ENCODE results near the gene TDRD9.

The TDRD9 gene

DNA sequence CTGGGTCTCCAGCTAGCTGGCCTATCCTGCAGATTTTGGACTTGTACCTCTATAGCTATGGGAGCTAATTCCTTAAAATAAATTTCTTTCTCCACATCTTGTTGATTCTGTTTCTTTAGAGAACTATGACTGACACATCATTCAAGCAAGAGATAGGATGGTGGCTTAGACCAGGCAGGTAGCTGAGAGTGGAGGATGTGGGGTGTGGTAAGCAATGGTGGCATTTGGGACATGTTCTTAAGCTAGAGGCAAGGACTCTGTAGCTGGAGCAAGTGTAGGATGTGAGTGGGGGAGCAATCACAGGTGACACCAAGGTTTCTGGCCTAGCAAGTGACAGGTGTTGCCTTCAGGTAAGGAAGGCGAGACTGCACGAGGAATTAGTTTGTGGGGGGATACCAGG is 6.8 kb downstream of the TDRD9 start:
- TF ChIP-seq POLR2AphosphoS5 (IDR thresholded peaks at IDR 0.05; ENCODE audit: low read depth, low read length) = no peak
- no peak for TF ChIP-seq TAF1 (IDR thresholded peaks at IDR 0.05; ENCODE audit: low read depth, low read length)
- TF ChIP-seq SPI1 (IDR thresholded peaks at IDR 0.05; ENCODE audit: low read depth, low read length) = no peak
- TF ChIP-seq POU2F2 (IDR thresholded peaks at IDR 0.05; ENCODE audit: low read depth, low read length) = no peak
- no peak for TF ChIP-seq POLR2A (IDR thresholded peaks at IDR 0.05; ENCODE audit: low read depth, low read length)
- TF ChIP-seq PAX5 (IDR thresholded peaks at IDR 0.05; ENCODE audit: insufficient read depth, low read length, severe bottlenecking) = no peak
- FAIRE-seq = no peak
- no peak for DNase-seq (ENCODE audit: insufficient read length, low spot score)

DNA sequence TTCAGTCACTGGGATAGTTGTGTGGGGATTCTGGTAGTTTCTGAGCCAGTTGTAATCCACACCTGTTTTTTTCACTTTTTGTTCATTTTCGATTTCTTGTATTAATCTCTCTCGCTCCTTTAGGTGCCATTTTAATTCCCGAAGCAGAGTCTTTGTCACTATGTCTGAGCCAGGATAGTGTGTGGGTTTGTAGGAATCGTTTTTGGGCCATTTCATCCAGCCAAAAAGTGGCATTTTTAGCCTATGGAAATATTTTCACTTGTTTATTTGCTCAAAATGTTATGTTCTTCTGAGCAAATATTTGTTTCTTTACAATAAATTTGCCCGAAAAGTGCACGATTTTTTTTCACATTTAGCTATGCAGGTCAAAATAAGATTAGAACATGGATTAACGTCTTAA is 13.2 kb downstream of the TDRD9 start:
- no peak for FAIRE-seq

GRCh38 chr14:103941973-103942736 is 13.9 kb downstream of the TDRD9 start, which contains the start of gene RD3L:
RD3L (minus strand) TSS chr14:103942529; CDS start chr14:103941695, 834 bp downstream.
- TF ChIP-seq POLR2A (IDR thresholded peaks at IDR 0.05; ENCODE audit: low read depth, low read length) = no peak
- TF ChIP-seq TAF1 (IDR thresholded peaks at IDR 0.05; ENCODE audit: low read depth, low read length) = no peak
- no peak for TF ChIP-seq PAX5 (IDR thresholded peaks at IDR 0.05; ENCODE audit: insufficient read depth, low read length, severe bottlenecking)
- no peak for TF ChIP-seq SPI1 (IDR thresholded peaks at IDR 0.05; ENCODE audit: low read depth, low read length)
- no peak for TF ChIP-seq POLR2AphosphoS5 (IDR thresholded peaks at IDR 0.05; ENCODE audit: low read depth, low read length)
- TF ChIP-seq POU2F2 (IDR thresholded peaks at IDR 0.05; ENCODE audit: low read depth, low read length) = no peak

More for the DNA sequence above, 13.2 kb downstream of the TDRD9 start:
- no peak for TF ChIP-seq POLR2AphosphoS5 (IDR thresholded peaks at IDR 0.05; ENCODE audit: low read depth, low read length)
- no peak for TF ChIP-seq POU2F2 (IDR thresholded peaks at IDR 0.05; ENCODE audit: low read depth, low read length)
- TF ChIP-seq SPI1 (IDR thresholded peaks at IDR 0.05; ENCODE audit: low read depth, low read length) = no peak
- TF ChIP-seq PAX5 (IDR thresholded peaks at IDR 0.05; ENCODE audit: insufficient read depth, low read length, severe bottlenecking) = no peak
- no peak for DNase-seq (ENCODE audit: insufficient read length, low spot score)

DNA sequence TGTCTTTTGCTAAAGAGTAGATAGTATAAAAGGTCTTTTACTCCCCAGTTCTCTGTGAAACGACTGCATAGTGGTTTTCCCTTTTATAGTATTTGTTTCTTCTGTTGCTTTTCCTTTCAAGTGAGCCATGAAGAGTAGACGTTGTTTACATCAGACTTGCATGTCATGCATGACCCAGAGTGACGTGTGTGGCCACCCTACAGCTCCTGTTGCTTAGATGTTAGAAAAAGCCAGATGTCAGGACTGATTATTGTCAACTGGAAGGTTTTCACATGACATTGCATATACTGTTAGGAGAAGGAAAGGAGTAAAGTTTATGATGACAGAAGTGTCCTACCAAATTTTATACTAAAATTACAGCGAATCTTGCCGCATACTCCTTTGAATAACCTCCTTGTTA is 15.4 kb downstream of the TDRD9 start:
- TF ChIP-seq POLR2AphosphoS5 (IDR thresholded peaks at IDR 0.05; ENCODE audit: low read depth, low read length) = no peak
- no peak for TF ChIP-seq POU2F2 (IDR thresholded peaks at IDR 0.05; ENCODE audit: low read depth, low read length)
- no peak for TF ChIP-seq TAF1 (IDR thresholded peaks at IDR 0.05; ENCODE audit: low read depth, low read length)
- TF ChIP-seq POLR2A (IDR thresholded peaks at IDR 0.05; ENCODE audit: low read depth, low read length) = no peak
- no peak for TF ChIP-seq SPI1 (IDR thresholded peaks at IDR 0.05; ENCODE audit: low read depth, low read length)
- TF ChIP-seq PAX5 (IDR thresholded peaks at IDR 0.05; ENCODE audit: insufficient read depth, low read length, severe bottlenecking) = no peak
- DNase-seq (ENCODE audit: insufficient read length, low spot score) (no peak), FAIRE-seq (no peak)

More at GRCh38 chr14:103941973-103942736, 13.9 kb downstream of the TDRD9 start, which contains the start of gene RD3L:
- FAIRE-seq (no peak), DNase-seq (ENCODE audit: insufficient read length, low spot score) (no peak)

DNA sequence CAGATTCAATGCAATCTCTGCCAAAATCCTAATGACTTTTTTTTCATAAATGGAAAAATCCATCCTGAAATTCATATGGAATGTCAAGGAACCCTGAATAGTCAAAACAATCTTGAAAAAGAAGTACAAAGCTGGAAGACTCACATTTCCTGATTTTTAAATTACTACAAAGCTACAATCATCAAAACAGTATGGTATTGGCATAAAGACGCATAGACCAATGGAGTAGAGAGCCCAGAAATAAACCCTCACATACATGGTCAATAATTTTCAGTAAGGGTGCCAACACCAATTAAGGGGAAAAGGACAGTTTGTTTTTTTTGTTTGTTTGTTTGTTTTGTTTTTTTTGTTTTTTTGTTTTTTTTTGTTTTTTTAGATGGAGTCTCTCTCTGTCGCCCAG is 18.7 kb downstream of the TDRD9 start:
- TF ChIP-seq POLR2AphosphoS5 (IDR thresholded peaks at IDR 0.05; ENCODE audit: low read depth, low read length) (no peak), POLR2A (IDR thresholded peaks at IDR 0.05; ENCODE audit: low read depth, low read length) (no peak), SPI1 (IDR thresholded peaks at IDR 0.05; ENCODE audit: low read depth, low read length) (no peak), PAX5 (IDR thresholded peaks at IDR 0.05; ENCODE audit: insufficient read depth, low read length, severe bottlenecking) (no peak), POU2F2 (IDR thresholded peaks at IDR 0.05; ENCODE audit: low read depth, low read length) (no peak), TAF1 (IDR thresholded peaks at IDR 0.05; ENCODE audit: low read depth, low read length) (no peak)
- DNase-seq (ENCODE audit: insufficient read length, low spot score) (no peak), FAIRE-seq (no peak)

DNA sequence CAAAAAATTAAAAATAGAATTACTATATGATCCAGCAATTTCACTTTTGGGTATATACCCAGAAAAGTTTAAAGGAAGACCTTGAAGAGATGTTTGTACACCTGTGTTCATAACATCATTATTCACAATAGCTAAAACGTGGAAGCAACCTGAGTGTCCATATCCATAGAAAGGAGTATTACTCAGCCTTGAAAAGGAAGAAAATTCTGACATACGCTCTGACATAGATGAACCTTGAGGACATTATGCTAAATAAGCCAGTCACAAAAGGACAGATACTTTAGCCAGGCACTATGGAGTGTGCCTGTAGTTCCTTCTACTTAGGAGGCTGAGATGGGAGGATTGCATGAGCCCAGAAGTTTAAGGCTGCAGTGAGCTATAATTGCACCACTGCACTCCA is 20.2 kb downstream of the TDRD9 start:
- no peak for DNase-seq (ENCODE audit: insufficient read length, low spot score)
- FAIRE-seq = no peak
- TF ChIP-seq POLR2AphosphoS5 (IDR thresholded peaks at IDR 0.05; ENCODE audit: low read depth, low read length) (no peak), POLR2A (IDR thresholded peaks at IDR 0.05; ENCODE audit: low read depth, low read length) (no peak), POU2F2 (IDR thresholded peaks at IDR 0.05; ENCODE audit: low read depth, low read length) (no peak), TAF1 (IDR thresholded peaks at IDR 0.05; ENCODE audit: low read depth, low read length) (no peak), PAX5 (IDR thresholded peaks at IDR 0.05; ENCODE audit: insufficient read depth, low read length, severe bottlenecking) (no peak), SPI1 (IDR thresholded peaks at IDR 0.05; ENCODE audit: low read depth, low read length) (no peak)

DNA sequence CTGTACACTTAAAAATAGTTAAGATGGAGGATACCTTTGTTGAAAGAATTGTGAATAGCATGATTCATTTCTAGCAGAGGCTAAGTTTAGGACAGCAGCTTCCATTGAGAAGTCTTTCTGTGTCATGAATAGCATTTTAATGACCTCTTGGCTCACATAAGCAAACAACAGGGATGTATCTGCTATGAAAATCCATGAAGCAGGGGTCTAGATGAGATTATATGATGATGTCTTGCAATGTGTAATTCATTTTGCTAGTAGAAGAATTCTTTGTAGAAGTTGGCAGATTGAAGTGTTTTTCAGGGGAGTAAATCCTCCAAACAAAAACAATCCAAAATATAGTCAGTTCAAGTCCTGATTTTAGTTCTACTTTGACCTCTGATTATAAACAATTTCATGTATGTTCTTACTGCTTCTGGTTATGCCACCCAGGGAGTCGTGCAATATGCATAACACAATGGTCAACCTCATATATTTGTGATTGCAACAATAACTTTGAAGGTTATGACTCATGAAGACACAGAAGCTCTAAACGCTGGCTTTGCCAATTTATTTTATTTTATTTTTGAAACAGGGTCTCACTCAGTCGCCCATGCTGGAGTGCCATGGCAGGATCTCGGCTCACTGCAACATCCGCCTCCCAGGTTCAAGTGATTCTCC is 21.0 kb downstream of the TDRD9 start:
- FAIRE-seq (peak; percentile 43), DNase-seq (ENCODE audit: insufficient read length, low spot score) (no peak)
- TF ChIP-seq TAF1 (IDR thresholded peaks at IDR 0.05; ENCODE audit: low read depth, low read length) = no peak
- TF ChIP-seq PAX5 (IDR thresholded peaks at IDR 0.05; ENCODE audit: insufficient read depth, low read length, severe bottlenecking) = no peak
- no peak for TF ChIP-seq POLR2A (IDR thresholded peaks at IDR 0.05; ENCODE audit: low read depth, low read length)

- no peak for FAIRE-seq
- TF ChIP-seq POLR2AphosphoS5 (IDR thresholded peaks at IDR 0.05; ENCODE audit: low read depth, low read length) (no peak), PAX5 (IDR thresholded peaks at IDR 0.05; ENCODE audit: insufficient read depth, low read length, severe bottlenecking) (no peak), POLR2A (IDR thresholded peaks at IDR 0.05; ENCODE audit: low read depth, low read length) (no peak), SPI1 (IDR thresholded peaks at IDR 0.05; ENCODE audit: low read depth, low read length) (no peak), POU2F2 (IDR thresholded peaks at IDR 0.05; ENCODE audit: low read depth, low read length) (no peak), TAF1 (IDR thresholded peaks at IDR 0.05; ENCODE audit: low read depth, low read length) (no peak)
- DNase-seq (ENCODE audit: insufficient read length, low spot score) = no peak
Measured at GRCh38 chr14:103960457-103961055, 32.3 kb downstream of the TDRD9 start.

DNA sequence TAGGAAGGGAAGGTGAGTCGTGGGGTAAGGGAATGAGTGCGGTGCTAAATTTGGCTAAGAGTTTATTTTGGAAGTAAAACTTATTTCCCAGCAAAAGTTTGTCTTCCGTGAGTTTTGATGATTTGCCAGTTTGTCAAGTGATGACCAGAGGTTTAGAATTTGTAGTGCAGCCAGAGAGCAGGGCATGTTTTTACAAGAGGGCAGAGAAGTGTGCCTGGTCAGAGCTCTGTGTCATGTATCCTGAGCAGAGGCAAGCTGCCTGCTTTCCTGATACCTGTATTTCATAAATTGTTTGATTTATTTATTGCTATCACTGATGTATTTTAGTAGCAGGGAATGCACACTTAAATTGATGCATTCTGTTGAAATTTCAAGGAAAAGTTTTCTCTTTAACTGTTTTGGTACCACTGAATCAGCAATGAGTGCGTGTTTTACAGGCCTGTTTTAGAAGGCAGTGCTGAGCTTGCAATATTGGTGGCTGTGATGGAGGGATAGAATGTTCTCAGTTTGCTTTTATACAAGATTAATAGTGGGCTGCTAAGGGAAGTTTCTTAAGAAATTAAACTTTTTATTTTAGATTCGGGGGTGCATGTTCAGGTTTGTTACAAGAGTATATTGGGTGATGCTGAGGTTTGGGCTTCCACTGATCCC is 33.8 kb downstream of the TDRD9 start:
- TF ChIP-seq POLR2A (IDR thresholded peaks at IDR 0.05; ENCODE audit: low read depth, low read length) (no peak), PAX5 (IDR thresholded peaks at IDR 0.05; ENCODE audit: insufficient read depth, low read length, severe bottlenecking) (no peak), TAF1 (IDR thresholded peaks at IDR 0.05; ENCODE audit: low read depth, low read length) (no peak), POLR2AphosphoS5 (IDR thresholded peaks at IDR 0.05; ENCODE audit: low read depth, low read length) (no peak), SPI1 (IDR thresholded peaks at IDR 0.05; ENCODE audit: low read depth, low read length) (no peak), POU2F2 (IDR thresholded peaks at IDR 0.05; ENCODE audit: low read depth, low read length) (no peak)
- FAIRE-seq (no peak), DNase-seq (ENCODE audit: insufficient read length, low spot score) (no peak)

Data from GM12891 (cell line).